Lower leg skin (tissue), 3 donors: ENCODE results near the gene SERPINB10.

Experiments used
- POLR2A ChIP-seq, 2 donors: fragments of 450-650 bp; IDR thresholded peaks; one replicate each; pipeline ENCODE4 v1.6.1; 2016 to 2017; ENCODE audit warnings: antibody characterized with exemption in 2 of 2, mild to moderate bottlenecking in 1 of 2, moderate library complexity in 1 of 2
- TF ChIP-seq, protein P1 (sequence below), 3 donors: fragments of 450-650 bp; IDR thresholded peaks; one replicate each; pipeline ENCODE4 v1.5.1; 2016; ENCODE audit warnings: antibody characterized with exemption in 3 of 3, mild to moderate bottlenecking in 3 of 3, moderate library complexity in 2 of 3

DNA sequence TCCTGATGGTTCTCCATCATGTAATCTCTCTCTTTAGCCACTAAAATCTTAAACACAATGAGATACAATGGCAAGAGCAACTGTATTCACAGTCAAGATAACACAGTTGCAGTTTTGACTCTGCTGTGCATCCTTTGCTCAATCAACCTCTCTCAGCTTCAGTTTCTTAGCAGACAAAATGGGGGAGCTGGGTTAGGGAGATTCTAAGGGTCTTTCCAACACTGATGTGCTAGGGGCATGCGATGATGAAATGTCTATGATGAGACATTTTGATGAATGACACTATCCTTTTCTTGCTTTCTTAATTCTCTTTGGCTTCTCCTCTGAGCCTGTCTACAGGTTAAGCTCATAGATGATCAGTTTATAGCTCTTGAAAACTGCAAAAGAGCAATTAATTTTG lies 1.1 kb downstream of the SERPINB10 start:
- TF ChIP-seq, protein P1, sequence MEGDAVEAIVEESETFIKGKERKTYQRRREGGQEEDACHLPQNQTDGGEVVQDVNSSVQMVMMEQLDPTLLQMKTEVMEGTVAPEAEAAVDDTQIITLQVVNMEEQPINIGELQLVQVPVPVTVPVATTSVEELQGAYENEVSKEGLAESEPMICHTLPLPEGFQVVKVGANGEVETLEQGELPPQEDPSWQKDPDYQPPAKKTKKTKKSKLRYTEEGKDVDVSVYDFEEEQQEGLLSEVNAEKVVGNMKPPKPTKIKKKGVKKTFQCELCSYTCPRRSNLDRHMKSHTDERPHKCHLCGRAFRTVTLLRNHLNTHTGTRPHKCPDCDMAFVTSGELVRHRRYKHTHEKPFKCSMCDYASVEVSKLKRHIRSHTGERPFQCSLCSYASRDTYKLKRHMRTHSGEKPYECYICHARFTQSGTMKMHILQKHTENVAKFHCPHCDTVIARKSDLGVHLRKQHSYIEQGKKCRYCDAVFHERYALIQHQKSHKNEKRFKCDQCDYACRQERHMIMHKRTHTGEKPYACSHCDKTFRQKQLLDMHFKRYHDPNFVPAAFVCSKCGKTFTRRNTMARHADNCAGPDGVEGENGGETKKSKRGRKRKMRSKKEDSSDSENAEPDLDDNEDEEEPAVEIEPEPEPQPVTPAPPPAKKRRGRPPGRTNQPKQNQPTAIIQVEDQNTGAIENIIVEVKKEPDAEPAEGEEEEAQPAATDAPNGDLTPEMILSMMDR (IDR thresholded peaks at IDR 0.05): no peak
- TF ChIP-seq POLR2A (IDR thresholded peaks at IDR 0.05): no peak
